ENCODE data around the gene TMEM163.
"Not testable (repeated sequence)": the region's sequence is repeated elsewhere in the genome, so short reads cannot be mapped to it uniquely, and the experiment has no call there.

TMEM163 gene

GRCh38 chr2:134572314-134573084 lies 146.3 kb downstream of the TMEM163 start:
- TF ChIP-seq CTCF (IDR thresholded peaks at IDR 0.05; ENCODE audit: low read depth, low read length): no peak
- no peak overlapping the region for H3K4me3 ChIP-seq (replicated peaks in 1 of 2; ENCODE audit: low read depth in 2 of 2, low read length in 2 of 2)
- no peak for DNase-seq (ENCODE audit: low read depth in 2 of 2)

GRCh38 chr2:134570676-134571075 lies 148.1 kb downstream of the TMEM163 start:
- H3K4me3 ChIP-seq (replicated peaks in 1 of 2; ENCODE audit: low read depth in 2 of 2, low read length in 2 of 2): no peak overlapping the region
- no peak for TF ChIP-seq CTCF (IDR thresholded peaks at IDR 0.05; ENCODE audit: low read depth, low read length)
- DNase-seq (ENCODE audit: low read depth in 2 of 2): no peak

GRCh38 chr2:134568413-134568812 lies 150.4 kb downstream of the TMEM163 start:
- TF ChIP-seq CTCF (IDR thresholded peaks at IDR 0.05; ENCODE audit: low read depth, low read length): no peak
- no peak overlapping the region for H3K4me3 ChIP-seq (replicated peaks in 1 of 2; ENCODE audit: low read depth in 2 of 2, low read length in 2 of 2)
- DNase-seq (ENCODE audit: low read depth in 2 of 2): no peak

GRCh38 chr2:134567666-134568065 lies 151.1 kb downstream of the TMEM163 start:
- no peak overlapping the region for H3K4me3 ChIP-seq (replicated peaks in 1 of 2; ENCODE audit: low read depth in 2 of 2, low read length in 2 of 2)
- no peak for DNase-seq (ENCODE audit: low read depth in 2 of 2)
- no peak for TF ChIP-seq CTCF (IDR thresholded peaks at IDR 0.05; ENCODE audit: low read depth, low read length)

GRCh38 chr2:134564955-134565354 lies 153.8 kb downstream of the TMEM163 start:
- not testable (repeated sequence) for DNase-seq (ENCODE audit: low read depth in 2 of 2); H3K4me3 ChIP-seq (replicated peaks in 1 of 2; ENCODE audit: low read depth in 2 of 2, low read length in 2 of 2)

GRCh38 chr2:134564549-134564948 lies 154.3 kb downstream of the TMEM163 start:
- TF ChIP-seq CTCF (IDR thresholded peaks at IDR 0.05; ENCODE audit: low read depth, low read length): no peak
- no peak overlapping the region for H3K4me3 ChIP-seq (replicated peaks in 1 of 2; ENCODE audit: low read depth in 2 of 2, low read length in 2 of 2)
- no peak for DNase-seq (ENCODE audit: low read depth in 2 of 2)

GRCh38 chr2:134558208-134558830 lies 160.5 kb downstream of the TMEM163 start:
- DNase-seq (ENCODE audit: low read depth in 2 of 2): no peak
- H3K4me3 ChIP-seq (replicated peaks in 1 of 2; ENCODE audit: low read depth in 2 of 2, low read length in 2 of 2): no peak overlapping the region
- TF ChIP-seq CTCF (IDR thresholded peaks at IDR 0.05; ENCODE audit: low read depth, low read length): no peak
